ENCODE measurements around the gene MTERF4. TPM values are rescaled to one million over a fixed set of nuclear protein-coding genes. Genes with fewer than 3 reads are reported as not detected.

The MTERF4 gene
- 36.8 and 37.6 TPM in 2 replicates for total RNA-seq (2014; rRNA removed; shearing (Covaris generic))

GRCh38 chr2:241102239-241102803 is at the start of gene MTERF4:
MTERF4 (minus strand) TSS chr2:241102287; CDS start chr2:241102273, 14 bp downstream.
- peak; percentile 78 for DNase-seq (ENCODE audit: low spot score)

GRCh38 chr2:241150660-241151530 is 48.8 kb upstream of the MTERF4 start:
- DNase-seq (ENCODE audit: low spot score): no peak

GRCh38 chr2:241149925-241150659 is 48.0 kb upstream of the MTERF4 start, which contains the start of gene PPP1R7:
PPP1R7 (plus strand) TSS chr2:241150467; CDS start chr2:241150496, 29 bp downstream.
- DNase-seq (ENCODE audit: low spot score): peak; percentile 87

GRCh38 chr2:241149675-241149924 is 47.5 kb upstream of the MTERF4 start:
- no peak for DNase-seq (ENCODE audit: low spot score)

GRCh38 chr2:241148891-241149674 is 47.0 kb upstream of the MTERF4 start, which contains the start of gene PASK:
PASK (minus strand) TSS chr2:241149472; CDS start chr2:241143032, 6,440 bp downstream.
- DNase-seq (ENCODE audit: low spot score): peak; percentile 95

GRCh38 chr2:241148239-241148638 is 46.2 kb upstream of the MTERF4 start:
- DNase-seq (ENCODE audit: low spot score): no peak

GRCh38 chr2:241147336-241147735 is 45.2 kb upstream of the MTERF4 start:
- no peak for DNase-seq (ENCODE audit: low spot score)

GRCh38 chr2:241146286-241146685 is 44.2 kb upstream of the MTERF4 start:
- DNase-seq (ENCODE audit: low spot score): no peak

- DNase-seq (ENCODE audit: low spot score): no peak
Observed at GRCh38 chr2:241142593-241142992, 40.5 kb upstream of the MTERF4 start.

- DNase-seq (ENCODE audit: low spot score): no peak
Observed at GRCh38 chr2:241142063-241142462, 40.0 kb upstream of the MTERF4 start.

GRCh38 chr2:241141214-241141770 is 39.2 kb upstream of the MTERF4 start:
- no peak for DNase-seq (ENCODE audit: low spot score)

GRCh38 chr2:241140445-241140840 is 38.4 kb upstream of the MTERF4 start:
- DNase-seq (ENCODE audit: low spot score): no peak

GRCh38 chr2:241139531-241140444 is 37.7 kb upstream of the MTERF4 start:
- no peak for DNase-seq (ENCODE audit: low spot score)

- DNase-seq (ENCODE audit: low spot score): no peak
Observed at GRCh38 chr2:241138471-241138870, 36.4 kb upstream of the MTERF4 start.

- DNase-seq (ENCODE audit: low spot score): no peak
Observed at GRCh38 chr2:241137276-241138190, 35.4 kb upstream of the MTERF4 start.

GRCh38 chr2:241136661-241137260 is 34.7 kb upstream of the MTERF4 start:
- no peak for DNase-seq (ENCODE audit: low spot score)

- DNase-seq (ENCODE audit: low spot score): no peak
Observed at GRCh38 chr2:241136191-241136590, 34.1 kb upstream of the MTERF4 start.

GRCh38 chr2:241135737-241136136 is 33.6 kb upstream of the MTERF4 start:
- DNase-seq (ENCODE audit: low spot score): no peak

- no peak for DNase-seq (ENCODE audit: low spot score)
Observed at GRCh38 chr2:241134711-241135110, 32.6 kb upstream of the MTERF4 start.
